GM12878 (cell line): ENCODE measurements around the gene BTBD6. TPM values are rescaled to one million over a fixed set of nuclear protein-coding genes. Genes with fewer than 3 reads are reported as not detected.

Source experiments
- ATF7 ChIP-seq: fragments of 450-650 bp; IDR thresholded peaks from 2 replicates; pipeline ENCODE4 v1.6.1; 2016; ENCODE audit warnings: low read depth, mild to moderate bottlenecking
- BACH1 ChIP-seq: fragments of 450-650 bp; IDR thresholded peaks from 2 replicates; pipeline ENCODE4 v1.6.1; 2017; ENCODE audit warnings: mild to moderate bottlenecking, borderline replicate concordance
- BCLAF1 ChIP-seq: fragments of 450-650 bp; IDR thresholded peaks from 2 replicates; pipeline ENCODE4 v1.6.1; 2017; ENCODE audit warnings: antibody characterized with exemption, mild to moderate bottlenecking, moderate library complexity
- BRCA1 ChIP-seq: IDR thresholded peaks from 2 replicates; pipeline ENCODE4 v1.6.1; 2011; ENCODE audit warnings: low read depth, low read length, improper control_type of control experiment
- DPF2 ChIP-seq: fragments of 450-650 bp; IDR thresholded peaks from 2 replicates; pipeline ENCODE4 v1.6.1; 2017; ENCODE audit warnings: mild to moderate bottlenecking
- EZH2 ChIP-seq: IDR thresholded peaks from 2 replicates; pipeline ENCODE4 v1.6.1; 2012; ENCODE audit warnings: low read depth, mild to moderate bottlenecking, control low read depth, inconsistent platforms, low read length, borderline replicate concordance; ENCODE audit not compliant: control insufficient read depth
- FOXM1 ChIP-seq: IDR thresholded peaks from 2 replicates; pipeline ENCODE4 v1.6.1; 2012; ENCODE audit warnings: low read depth, mild to moderate bottlenecking, inconsistent platforms, low read length, moderate library complexity
- KAT2A ChIP-seq: conservative IDR thresholded peaks from 2 replicates; pipeline ENCODE4 v1.6.1; 2011; ENCODE audit warnings: low read depth, low read length; ENCODE audit not compliant: control insufficient read depth
- KDM1A ChIP-seq: fragments of 200-600 bp; sonication (generic); IDR thresholded peaks from 2 replicates; pipeline ENCODE4 v1.6.1; 2016; ENCODE audit warnings: borderline replicate concordance
- MYB ChIP-seq: fragments of 150-350 bp; IDR thresholded peaks from 2 replicates; pipeline ENCODE4 v1.6.1; 2014; ENCODE audit warnings: mild to moderate bottlenecking, low read depth, low read length, borderline replicate concordance
- NFYA ChIP-seq: IDR thresholded peaks from 2 replicates; pipeline ENCODE4 v1.6.1; 2011; ENCODE audit warnings: low read depth, mild to moderate bottlenecking, low read length, improper control_type of control experiment, borderline replicate concordance
- NKRF ChIP-seq: fragments of 450-650 bp; conservative IDR thresholded peaks from 2 replicates; pipeline ENCODE4 v1.6.1; 2017; ENCODE audit warnings: mild to moderate bottlenecking, moderate library complexity
- NR2C2 ChIP-seq: IDR thresholded peaks from 2 replicates; pipeline ENCODE4 v1.6.1; 2011; ENCODE audit warnings: borderline replicate concordance, low read depth; ENCODE audit not compliant: control insufficient read depth, insufficient read length
- NRF1 ChIP-seq: conservative IDR thresholded peaks from 2 replicates; pipeline ENCODE4 v1.6.1; 2011; ENCODE audit warnings: mild to moderate bottlenecking, low read depth, low read length, improper control_type of control experiment
- PAX5 ChIP-seq: IDR thresholded peaks from 2 replicates; pipeline ENCODE4 v1.6.1; 2011; ENCODE audit warnings: low read depth, low read length, borderline replicate concordance
- POLR2A ChIP-seq: IDR thresholded peaks from 2 replicates; pipeline ENCODE4 v1.6.1; 2011; ENCODE audit warnings: low read depth, mild to moderate bottlenecking, low read length
- RELA ChIP-seq: fragments of 450-650 bp; IDR thresholded peaks from 2 replicates; pipeline ENCODE4 v1.8.0; 2014; ENCODE audit warnings: borderline replicate concordance; ENCODE audit not compliant: partially characterized antibody
- SKIL ChIP-seq: fragments of 450-650 bp; IDR thresholded peaks from 2 replicates; pipeline ENCODE4 v1.6.1; 2017; ENCODE audit warnings: mild to moderate bottlenecking, low read depth, inconsistent platforms; ENCODE audit not compliant: poor library complexity, severe bottlenecking
- SPI1 ChIP-seq: IDR thresholded peaks from 2 replicates; pipeline ENCODE4 v1.6.1; 2011; ENCODE audit warnings: low read depth, mild to moderate bottlenecking, low read length, moderate library complexity, borderline replicate concordance; ENCODE audit not compliant: insufficient read depth
- SUZ12 ChIP-seq: fragments of 200-600 bp; sonication (generic); IDR thresholded peaks from one replicate; pipeline ENCODE4 v1.6.1; 2018; ENCODE audit warnings: antibody characterized with exemption, mild to moderate bottlenecking; ENCODE audit not compliant: unreplicated experiment
- ZBED1 ChIP-seq: IDR thresholded peaks from 2 replicates; pipeline ENCODE4 v1.6.1; 2016; ENCODE audit warnings: borderline replicate concordance
- ZNF217 ChIP-seq: fragments of 450-650 bp; IDR thresholded peaks from 2 replicates; pipeline ENCODE4 v1.6.1; 2017; ENCODE audit warnings: antibody characterized with exemption, mild to moderate bottlenecking
- polyA plus RNA-seq, 11 experiments: library from polyadenylated mRNA; depleted of rRNA in 4 of 11; unstranded in 6 of 11; stranded (reverse) in 5 of 11; fragments of >200 nt; fragmentation: Nextera tagmentation in 4 of 11; fragmentation: Illumina TruSeq in 1 of 11; extraction: Ambion mirVana in 4 of 11; extraction: Trizol in 1 of 11; gene quantifications; 1 replicate in 1 of 11; 2 replicates in 10 of 11; pipeline versions ENCODE4 v1.2.1 to v1.2.3, GENCODE V29; 2011 to 2016; ENCODE audit warnings: inconsistent platforms in 2 of 11, missing spikeins in 2 of 11, low read depth in 1 of 11
- total RNA-seq, 4 experiments: library from RNA; depleted of rRNA in 3 of 4; stranded (reverse); fragments of >200 nt in 3 of 4; fragmentation: Illumina TruSeq in 1 of 4; extraction: Trizol in 1 of 4; gene quantifications; 2 replicates each; pipeline versions ENCODE4 v1.2.1 to v1.2.3, GENCODE V29; 2013 to 2021
- TF ChIP-seq, protein P1 (sequence below): IDR thresholded peaks from 2 replicates; pipeline ENCODE4 v1.6.1; 2011; ENCODE audit warnings: borderline replicate concordance, low read depth, mild to moderate bottlenecking, moderate library complexity, mixed read lengths, low read length; ENCODE audit not compliant: insufficient read depth; ENCODE audit errors: extremely low read length

The BTBD6 gene
- total and polyA plus RNA-seq, 10 of the 15 experiments (the other 5 are each of a cell fraction or from before 2014, with no cell fraction given), result 1.4 to 36.5 (median 15.8) TPM

GRCh38 chr14:105248368-105249181 is at the start of gene BTBD6 (continued):
- TF ChIP-seq SKIL, result no peak
- no peak for TF ChIP-seq BCLAF1
- TF ChIP-seq KAT2A, result no peak
- no peak for TF ChIP-seq NFYA
- 0 out of 2 replicates have a peak, but pooled peaks have one; percentile 32 for TF ChIP-seq PAX5
- peak; percentile 69 for TF ChIP-seq POLR2A
- TF ChIP-seq RELA, result no peak
- TF ChIP-seq MYB, result no peak
- no peak for TF ChIP-seq KDM1A
- TF ChIP-seq EZH2, result no peak
- TF ChIP-seq BRCA1, result no peak
- peak; percentile 51 for TF ChIP-seq NKRF
- TF ChIP-seq ATF7, result no peak
- TF ChIP-seq NR2C2, result no peak
- no peak for TF ChIP-seq SPI1
- no peak for TF ChIP-seq ZNF217
- TF ChIP-seq FOXM1, result no peak
- TF ChIP-seq ZBED1, result no peak
- TF ChIP-seq SUZ12, result no peak
- no peak for TF ChIP-seq NRF1
- TF ChIP-seq, protein P1, sequence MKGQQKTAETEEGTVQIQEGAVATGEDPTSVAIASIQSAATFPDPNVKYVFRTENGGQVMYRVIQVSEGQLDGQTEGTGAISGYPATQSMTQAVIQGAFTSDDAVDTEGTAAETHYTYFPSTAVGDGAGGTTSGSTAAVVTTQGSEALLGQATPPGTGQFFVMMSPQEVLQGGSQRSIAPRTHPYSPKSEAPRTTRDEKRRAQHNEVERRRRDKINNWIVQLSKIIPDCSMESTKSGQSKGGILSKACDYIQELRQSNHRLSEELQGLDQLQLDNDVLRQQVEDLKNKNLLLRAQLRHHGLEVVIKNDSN, result no peak
- TF ChIP-seq BACH1, result 0 out of 2 replicates have a peak, but pooled peaks have one; percentile 39
- TF ChIP-seq DPF2, result peak; percentile 37; the same call in 1 of the 2 replicates
